ENCODE measurements around the gene TSN. TPM values are rescaled to one million over a fixed set of nuclear protein-coding genes. Genes with fewer than 3 reads are reported as not detected.

The TSN gene
- total and polyA plus RNA-seq, 9 of the 15 experiments (the other 6 are each of a cell fraction or from before 2014, with no cell fraction given), result 63.2 to 152 (median 95.2) TPM

DNA sequence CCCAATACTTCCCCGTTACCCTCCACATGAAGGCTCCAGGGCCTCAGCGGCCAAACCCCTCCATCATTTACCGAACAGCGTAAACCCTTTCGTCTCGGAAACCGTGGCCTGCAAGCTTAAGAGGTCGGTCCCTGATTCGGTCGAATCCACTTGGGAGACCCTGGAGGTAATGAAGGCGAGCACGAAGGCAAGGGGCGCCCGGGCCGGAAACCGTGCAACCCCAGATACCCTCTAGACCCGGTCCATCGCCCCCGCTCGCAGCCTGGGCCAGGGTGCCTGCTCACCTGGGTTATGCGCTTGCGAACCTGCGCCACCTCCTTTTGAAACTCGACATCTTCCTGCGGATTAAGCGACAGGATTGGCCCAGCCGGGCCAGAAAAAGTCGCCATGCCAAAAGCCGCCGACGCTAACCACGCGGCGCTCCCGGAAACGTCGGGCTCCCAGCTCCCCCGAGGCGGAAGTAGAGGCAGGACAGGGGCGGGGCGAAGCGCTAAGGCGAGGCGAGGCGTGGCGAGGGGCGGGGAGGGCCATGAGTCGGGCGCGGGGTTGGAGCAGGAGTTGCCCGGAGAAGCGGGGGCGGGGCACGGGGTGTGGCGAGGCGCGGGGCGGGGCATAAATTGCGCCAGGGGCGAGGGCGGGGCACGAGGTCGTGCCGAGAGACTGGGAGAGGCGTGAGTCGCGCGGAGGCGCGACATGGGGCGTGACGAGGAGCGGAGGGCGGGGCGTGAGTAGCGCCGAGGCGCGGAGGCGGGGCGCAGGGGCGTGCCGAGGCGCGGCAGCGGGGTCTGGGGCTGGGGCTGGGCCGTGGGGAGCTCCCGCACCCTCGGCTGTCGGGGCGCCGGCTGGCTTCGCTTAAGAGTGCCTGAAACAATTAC is 18.8 kb upstream of the TSN start, which contains the start of gene NIFK (continued):
- TF ChIP-seq ZBTB40 (IDR thresholded peaks at IDR 0.05), result peak; percentile 92
- no peak for TF ChIP-seq ZBTB40 (CRISPR knock-in tag; IDR thresholded peaks at IDR 0.05)
- TF ChIP-seq DACH1 (IDR thresholded peaks at IDR 0.05; ENCODE audit: partially characterized antibody), result no peak
- TF ChIP-seq HIVEP1 (CRISPR knock-in tag; IDR thresholded peaks at IDR 0.05), result no peak
- TF ChIP-seq NFXL1 (CRISPR knock-in tag; IDR thresholded peaks at IDR 0.05), result no peak
- TF ChIP-seq, protein P1, sequence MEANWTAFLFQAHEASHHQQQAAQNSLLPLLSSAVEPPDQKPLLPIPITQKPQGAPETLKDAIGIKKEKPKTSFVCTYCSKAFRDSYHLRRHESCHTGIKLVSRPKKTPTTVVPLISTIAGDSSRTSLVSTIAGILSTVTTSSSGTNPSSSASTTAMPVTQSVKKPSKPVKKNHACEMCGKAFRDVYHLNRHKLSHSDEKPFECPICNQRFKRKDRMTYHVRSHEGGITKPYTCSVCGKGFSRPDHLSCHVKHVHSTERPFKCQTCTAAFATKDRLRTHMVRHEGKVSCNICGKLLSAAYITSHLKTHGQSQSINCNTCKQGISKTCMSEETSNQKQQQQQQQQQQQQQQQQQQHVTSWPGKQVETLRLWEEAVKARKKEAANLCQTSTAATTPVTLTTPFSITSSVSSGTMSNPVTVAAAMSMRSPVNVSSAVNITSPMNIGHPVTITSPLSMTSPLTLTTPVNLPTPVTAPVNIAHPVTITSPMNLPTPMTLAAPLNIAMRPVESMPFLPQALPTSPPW (CRISPR knock-in tag; IDR thresholded peaks at IDR 0.05), result peak; percentile 86
- no peak for TF ChIP-seq ESRRB (CRISPR knock-in tag; IDR thresholded peaks at IDR 0.05; ENCODE audit: borderline replicate concordance)
- no peak for TF ChIP-seq THAP12 (CRISPR knock-in tag; IDR thresholded peaks at IDR 0.05)
- peak; percentile 91; the same call in 1 of the 2 replicates for TF ChIP-seq LCOR (CRISPR knock-in tag; IDR thresholded peaks at IDR 0.05)
- no peak for TF ChIP-seq TOE1 (IDR thresholded peaks at IDR 0.05; ENCODE audit: borderline replicate concordance)
- TF ChIP-seq TOE1 (CRISPR knock-in tag; IDR thresholded peaks at IDR 0.05; ENCODE audit: borderline replicate concordance, low read depth), result no peak
